Immature natural killer cell (primary cell): ENCODE measurements around the gene PCDH17. TPM values are rescaled to one million over a fixed set of nuclear protein-coding genes. Genes with fewer than 3 reads are reported as not detected.

Experiments used
- DNase-seq, 3 donors: peaks; one replicate each; pipeline ENCODE4 v3.0.0; 2022; ENCODE audit warnings: mixed read lengths in 1 of 3
- H3K27ac Mint-ChIP-seq, 6 donors: one replicate each; pipeline ENCODE4 v1.8.0; 2020; ENCODE audit warnings: mixed read lengths in 6 of 6, mild to moderate bottlenecking in 5 of 6, inconsistent platforms in 4 of 6, moderate library complexity in 3 of 6
- H3K27me3 Mint-ChIP-seq, 3 donors: one replicate each; pipeline ENCODE4 v1.8.0; 2020 to 2021; ENCODE audit warnings: low read depth in 3 of 3, mild to moderate bottlenecking in 3 of 3, mixed read lengths in 3 of 3, moderate library complexity in 3 of 3, inconsistent platforms in 1 of 3
- H3K36me3 Mint-ChIP-seq, 3 donors: one replicate each; pipeline ENCODE4 v1.8.0; 2020; ENCODE audit warnings: mixed read lengths in 3 of 3, inconsistent platforms in 2 of 3, mild to moderate bottlenecking in 2 of 3
- H3K4me1 Mint-ChIP-seq, 2 donors: one replicate each; pipeline ENCODE4 v1.8.0; 2020; ENCODE audit warnings: inconsistent platforms in 2 of 2, mild to moderate bottlenecking in 2 of 2, mixed read lengths in 2 of 2, moderate library complexity in 1 of 2
- H3K4me3 Mint-ChIP-seq, 5 donors: one replicate each; pipeline ENCODE4 v1.8.0; 2020; ENCODE audit warnings: mild to moderate bottlenecking in 5 of 5, mixed read lengths in 5 of 5, inconsistent platforms in 3 of 5, moderate library complexity in 3 of 5
- H3K9me3 Mint-ChIP-seq, 6 donors: one replicate each; pipeline ENCODE4 v1.8.0; 2020; ENCODE audit warnings: mild to moderate bottlenecking in 6 of 6, mixed read lengths in 6 of 6, inconsistent platforms in 4 of 6, moderate library complexity in 3 of 6
- polyA plus RNA-seq, 3 donors: library from polyadenylated mRNA; unstranded; fragments of 300-500 nt; fragmentation: Illumina TruSeq; gene quantifications; one replicate each; pipeline ENCODE4 v1.2.3, GENCODE V29; 2021

Gene PCDH17
- polyA plus RNA-seq, 3 donors from 2014 or later, result not detected

GRCh38 chr13:57629821-57630235, 1.7 kb upstream of the PCDH17 start:
- peak in 1 of 3 donors; percentile 5 for DNase-seq
- Mint-ChIP-seq H3K36me3 (peaks cover 0 to 6% (median 0%) of the 10 kb centered on the region in 3 donors), H3K9me3 (peaks cover 13 to 38% (median 36%) of the 10 kb centered on the region in 6 donors), H3K4me1 (peaks cover 10 to 30% of the 10 kb centered on the region in 2 donors), H3K27ac (no peak overlapping the region), H3K27me3 (peaks cover 10 to 28% (median 24%) of the 10 kb centered on the region in 3 donors), H3K4me3 (peak overlapping the region; percentile 62 to 68 (median 66))

GRCh38 chr13:57630661-57631595, 616 bp upstream of the PCDH17 start:
- Mint-ChIP-seq H3K27ac (peak overlapping the region in 1 of 6 donors; percentile 12), H3K9me3 (peaks cover 13 to 38% (median 36%) of the 10 kb centered on the region in 6 donors), H3K4me1 (peaks cover 10 to 30% of the 10 kb centered on the region in 2 donors), H3K27me3 (peaks cover 10 to 28% (median 24%) of the 10 kb centered on the region in 3 donors), H3K4me3 (peak overlapping the region; percentile 62 to 82 (median 76)), H3K36me3 (peaks cover 0 to 6% (median 0%) of the 10 kb centered on the region in 3 donors)
- DNase-seq, result no peak

- Mint-ChIP-seq H3K9me3 (peaks cover 16 to 47% (median 38%) of the 10 kb centered on the region in 6 donors), H3K4me3 (peak overlapping the region; percentile 62 to 82 (median 76)), H3K27ac (no peak overlapping the region), H3K4me1 (peaks cover 10 to 30% of the 10 kb centered on the region in 2 donors), H3K27me3 (peaks cover 10 to 28% (median 24%) of the 10 kb centered on the region in 3 donors), H3K36me3 (peaks cover 0 to 6% (median 0%) of the 10 kb centered on the region in 3 donors)
- no peak for DNase-seq
Measured at GRCh38 chr13:57632276-57633140, 964 bp downstream of the PCDH17 start.

GRCh38 chr13:57633141-57633949, 1.8 kb downstream of the PCDH17 start:
- Mint-ChIP-seq H3K27ac (no peak overlapping the region), H3K36me3 (peaks cover 0 to 6% (median 0%) of the 10 kb centered on the region in 3 donors), H3K9me3 (peaks cover 16 to 43% (median 34%) of the 10 kb centered on the region in 6 donors), H3K27me3 (peaks cover 10 to 28% (median 24%) of the 10 kb centered on the region in 3 donors), H3K4me1 (peaks cover 10 to 30% of the 10 kb centered on the region in 2 donors), H3K4me3 (peak overlapping the region in 2 of 5 donors; percentile 10 to 40)
- no peak for DNase-seq

GRCh38 chr13:57633950-57634838, 2.6 kb downstream of the PCDH17 start:
- Mint-ChIP-seq H3K27ac (no peak overlapping the region), H3K4me1 (peaks cover 10 to 30% of the 10 kb centered on the region in 2 donors), H3K36me3 (no peaks in the 10 kb centered on the region), H3K9me3 (peaks cover 14 to 35% (median 26%) of the 10 kb centered on the region in 6 donors), H3K27me3 (peaks cover 10 to 23% (median 16%) of the 10 kb centered on the region in 3 donors), H3K4me3 (peak overlapping the region in 1 of 5 donors; percentile 30)
- DNase-seq, result no peak

- Mint-ChIP-seq H3K9me3 (peaks cover 14 to 29% (median 22%) of the 10 kb centered on the region in 6 donors), H3K36me3 (no peaks in the 10 kb centered on the region), H3K27ac (no peak overlapping the region), H3K4me3 (no peak overlapping the region), H3K4me1 (peaks cover 10 to 24% of the 10 kb centered on the region in 2 donors), H3K27me3 (peaks cover 10 to 18% (median 15%) of the 10 kb centered on the region in 3 donors)
- DNase-seq, result no peak
Measured at GRCh38 chr13:57634839-57635165, 3.3 kb downstream of the PCDH17 start.

GRCh38 chr13:57635541-57636085, 4.1 kb downstream of the PCDH17 start:
- Mint-ChIP-seq H3K9me3 (peaks cover 9 to 24% (median 22%) of the 10 kb centered on the region in 6 donors), H3K4me3 (no peak overlapping the region), H3K4me1 (peaks cover 10 to 16% of the 10 kb centered on the region in 2 donors), H3K27ac (no peak overlapping the region), H3K36me3 (no peaks in the 10 kb centered on the region), H3K27me3 (peaks cover 10 to 17% (median 15%) of the 10 kb centered on the region in 3 donors)
- no peak for DNase-seq

- Mint-ChIP-seq H3K36me3 (no peaks in the 10 kb centered on the region), H3K4me3 (no peak overlapping the region), H3K4me1 (peaks cover 1 to 4% of the 10 kb centered on the region in 2 donors), H3K9me3 (peaks cover 4 to 16% (median 14%) of the 10 kb centered on the region in 6 donors), H3K27ac (no peak overlapping the region), H3K27me3 (peaks cover 5 to 9% (median 8%) of the 10 kb centered on the region in 3 donors)
- DNase-seq, result no peak
Measured at GRCh38 chr13:57636816-57637215, 5.3 kb downstream of the PCDH17 start.

GRCh38 chr13:57637515-57637914, 6.0 kb downstream of the PCDH17 start:
- Mint-ChIP-seq H3K9me3 (peaks cover 3 to 15% (median 10%) of the 10 kb centered on the region in 6 donors), H3K4me3 (no peak overlapping the region), H3K27me3 (peaks cover 3 to 8% (median 5%) of the 10 kb centered on the region in 3 donors), H3K36me3 (no peaks in the 10 kb centered on the region), H3K27ac (no peak overlapping the region), H3K4me1 (no peaks in the 10 kb centered on the region)
- DNase-seq, result no peak

GRCh38 chr13:57638186-57638890, 6.8 kb downstream of the PCDH17 start:
- Mint-ChIP-seq H3K27me3 (peaks cover 3 to 5% (median 5%) of the 10 kb centered on the region in 3 donors), H3K9me3 (peaks cover 3 to 15% (median 10%) of the 10 kb centered on the region in 6 donors), H3K36me3 (no peaks in the 10 kb centered on the region), H3K4me3 (no peak overlapping the region), H3K4me1 (no peaks in the 10 kb centered on the region), H3K27ac (no peak overlapping the region)
- no peak for DNase-seq

- Mint-ChIP-seq H3K27ac (no peak overlapping the region), H3K27me3 (peaks cover 0 to 2% (median 0%) of the 10 kb centered on the region in 3 donors), H3K9me3 (peaks cover 3 to 11% (median 9%) of the 10 kb centered on the region in 6 donors), H3K36me3 (no peaks in the 10 kb centered on the region), H3K4me3 (no peak overlapping the region), H3K4me1 (no peaks in the 10 kb centered on the region)
- no peak for DNase-seq
Measured at GRCh38 chr13:57640607-57641006, 9.1 kb downstream of the PCDH17 start.
